Measurements from ENCODE around the gene NODAL. TPM values are rescaled to one million over a fixed set of nuclear protein-coding genes. Genes with fewer than 3 reads are reported as not detected.

Gene NODAL
- total RNA-seq, 1 experiment from 2014 or later: 0.30 TPM

GRCh38 chr10:70437721-70438120, 3.8 kb downstream of the NODAL start:
- TF ChIP-seq SIN3A (IDR thresholded peaks at IDR 0.05; ENCODE audit: low read depth): no peak
- TF ChIP-seq, protein P1, sequence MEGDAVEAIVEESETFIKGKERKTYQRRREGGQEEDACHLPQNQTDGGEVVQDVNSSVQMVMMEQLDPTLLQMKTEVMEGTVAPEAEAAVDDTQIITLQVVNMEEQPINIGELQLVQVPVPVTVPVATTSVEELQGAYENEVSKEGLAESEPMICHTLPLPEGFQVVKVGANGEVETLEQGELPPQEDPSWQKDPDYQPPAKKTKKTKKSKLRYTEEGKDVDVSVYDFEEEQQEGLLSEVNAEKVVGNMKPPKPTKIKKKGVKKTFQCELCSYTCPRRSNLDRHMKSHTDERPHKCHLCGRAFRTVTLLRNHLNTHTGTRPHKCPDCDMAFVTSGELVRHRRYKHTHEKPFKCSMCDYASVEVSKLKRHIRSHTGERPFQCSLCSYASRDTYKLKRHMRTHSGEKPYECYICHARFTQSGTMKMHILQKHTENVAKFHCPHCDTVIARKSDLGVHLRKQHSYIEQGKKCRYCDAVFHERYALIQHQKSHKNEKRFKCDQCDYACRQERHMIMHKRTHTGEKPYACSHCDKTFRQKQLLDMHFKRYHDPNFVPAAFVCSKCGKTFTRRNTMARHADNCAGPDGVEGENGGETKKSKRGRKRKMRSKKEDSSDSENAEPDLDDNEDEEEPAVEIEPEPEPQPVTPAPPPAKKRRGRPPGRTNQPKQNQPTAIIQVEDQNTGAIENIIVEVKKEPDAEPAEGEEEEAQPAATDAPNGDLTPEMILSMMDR (IDR thresholded peaks at IDR 0.05 in 2 of 3, conservative IDR thresholded peaks at IDR 0.05 in 1 of 3; ENCODE audit: borderline replicate concordance in 1 of 3, insufficient read depth in 1 of 3, low read depth in 2 of 3, low read length in 2 of 3): 0 out of 6 replicates have a peak, but pooled peaks of 1 of the 3 experiments have one; percentile 4
- Histone ChIP-seq H3K4me2 (ENCODE audit: low read length) (no peak overlapping the region), H3K4me1 (ENCODE audit: control insufficient read depth in 1 of 2, insufficient read depth in 2 of 2, low read length in 2 of 2) (peaks cover 0 to 6% of the 10 kb centered on the region in 2 experiments; a peak in 1 of 4 replicates), H3K27me3 (ENCODE audit: insufficient read depth, low read length) (no peaks in the 10 kb centered on the region), H3K9me2 (ENCODE audit: insufficient read depth) (no peaks in the 10 kb centered on the region), H4K20me1 (ENCODE audit: insufficient read depth) (no peaks in the 10 kb centered on the region), H3K27ac (ENCODE audit: low read depth, low read length) (no peak overlapping the region), H3K9ac (ENCODE audit: low read length) (no peak overlapping the region), H3K9me3 (ENCODE audit: control insufficient read depth in 1 of 2, insufficient read depth in 1 of 2, low read depth in 1 of 2, low read length in 2 of 2) (no peaks in the 10 kb centered on the region), H3K4me3 (replicated peaks in 1 of 2; ENCODE audit: low read depth in 1 of 2, low read length in 2 of 2) (no peak overlapping the region), H3K79me2 (ENCODE audit: insufficient read depth, low read length) (no peaks in the 10 kb centered on the region), H2AFZ (ENCODE audit: low read depth, low read length, poor library complexity, severe bottlenecking) (no peak overlapping the region), H3K36me3 (ENCODE audit: control insufficient read depth in 1 of 2, insufficient read depth in 2 of 2, low read length in 2 of 2) (no peaks in the 10 kb centered on the region)
- ChIA-PET RAD21 (ENCODE audit: low non-redundant PET in 1 of 2, low total read pairs in 2 of 2, uncharacterized antibody in 2 of 2, unreplicated experiment in 2 of 2) (no interaction called here), CTCF (no interaction called here), POLR2A (no interaction called here)
- no peak for DNase-seq (ENCODE audit: low read depth, low spot score)
- ATAC-seq: peak; percentile 72
- intact Hi-C loops (cut with micrococcal nuclease): no loop called here
- BruUV-seq (replicated peaks): no TSS peak

- H2AFZ ChIP-seq (ENCODE audit: low read depth, low read length, poor library complexity, severe bottlenecking): no peak overlapping the region
- H3K9ac ChIP-seq (ENCODE audit: low read length): no peak overlapping the region
- ChIA-PET CTCF (no interaction called here), RAD21 (ENCODE audit: low non-redundant PET in 1 of 2, low total read pairs in 2 of 2, uncharacterized antibody in 2 of 2, unreplicated experiment in 2 of 2) (no interaction called here), POLR2A (no interaction called here)
- BruUV-seq (replicated peaks): no TSS peak
- H3K79me2 ChIP-seq (ENCODE audit: insufficient read depth, low read length): no peaks in the 10 kb centered on the region
- intact Hi-C loops (cut with micrococcal nuclease): no loop called here
- H3K4me2 ChIP-seq (ENCODE audit: low read length): no peak overlapping the region
- no peaks in the 10 kb centered on the region for H3K9me3 ChIP-seq (ENCODE audit: control insufficient read depth in 1 of 2, insufficient read depth in 1 of 2, low read depth in 1 of 2, low read length in 2 of 2)
- ATAC-seq: no peak
- DNase-seq (ENCODE audit: low read depth, low spot score): no peak
- no peaks in the 10 kb centered on the region for H3K36me3 ChIP-seq (ENCODE audit: control insufficient read depth in 1 of 2, insufficient read depth in 2 of 2, low read length in 2 of 2)
- no peaks in the 10 kb centered on the region for H4K20me1 ChIP-seq (ENCODE audit: insufficient read depth)
- no peak overlapping the region for H3K27ac ChIP-seq (ENCODE audit: low read depth, low read length)
- no peak overlapping the region for H3K4me3 ChIP-seq (replicated peaks in 1 of 2; ENCODE audit: low read depth in 1 of 2, low read length in 2 of 2)
- no peaks in the 10 kb centered on the region for H3K9me2 ChIP-seq (ENCODE audit: insufficient read depth)
- peaks cover 0 to 6% of the 10 kb centered on the region in 2 experiments; a peak in 1 of 4 replicates for H3K4me1 ChIP-seq (ENCODE audit: control insufficient read depth in 1 of 2, insufficient read depth in 2 of 2, low read length in 2 of 2)
- no peaks in the 10 kb centered on the region for H3K27me3 ChIP-seq (ENCODE audit: insufficient read depth, low read length)
- TF ChIP-seq POLR2A (IDR thresholded peaks at IDR 0.05; ENCODE audit: borderline replicate concordance, extremely low read depth, insufficient read depth, insufficient read length) (no peak), POLR2AphosphoS5 (IDR thresholded peaks at IDR 0.05; ENCODE audit: low read depth, low read length) (no peak), CEBPB (IDR thresholded peaks at IDR 0.05; ENCODE audit: low read depth) (no peak), ZFX (IDR thresholded peaks at IDR 0.05) (no peak), SIN3A (IDR thresholded peaks at IDR 0.05; ENCODE audit: low read depth) (no peak), EZH2phosphoT487 (IDR thresholded peaks at IDR 0.05; ENCODE audit: borderline replicate concordance) (no peak), ZNF274 (IDR thresholded peaks at IDR 0.05; ENCODE audit: low read depth, low read length) (no peak), TCF7L2 (IDR thresholded peaks at IDR 0.05; ENCODE audit: borderline replicate concordance, extremely low read depth, insufficient read depth, insufficient read length) (no peak), RAD21 (IDR thresholded peaks at IDR 0.05; ENCODE audit: low read depth) (no peak), ATF3 (IDR thresholded peaks at IDR 0.05) (no peak), EGR1 (IDR thresholded peaks at IDR 0.05; ENCODE audit: low read depth) (no peak), SRF (IDR thresholded peaks at IDR 0.05; ENCODE audit: low read depth) (no peak), SP1 (IDR thresholded peaks at IDR 0.05; ENCODE audit: low read depth) (no peak), JUND (IDR thresholded peaks at IDR 0.05) (no peak), ELF1 (IDR thresholded peaks at IDR 0.05; ENCODE audit: borderline replicate concordance, low read depth) (no peak), CBX3 (IDR thresholded peaks at IDR 0.05; ENCODE audit: low read depth) (no peak)
- TF ChIP-seq, protein P1 (IDR thresholded peaks at IDR 0.05 in 2 of 3, conservative IDR thresholded peaks at IDR 0.05 in 1 of 3; ENCODE audit: borderline replicate concordance in 1 of 3, insufficient read depth in 1 of 3, low read depth in 2 of 3, low read length in 2 of 3): no peak
These were observed 6.0 kb downstream of the NODAL start for GRCh38 chr10:70435241-70436085.

Measured in HCT116 (cell line).